DOHH2 (cell line): ENCODE measurements around the gene SCYL3.

Experiments used
- CTCF ChIP-seq: fragments of 200-600 bp; sonication (generic); IDR thresholded peaks from one replicate; pipeline ENCODE4 v1.5.1; 2014; ENCODE audit warnings: antibody characterized with exemption, mild to moderate bottlenecking, low read depth, low read length; ENCODE audit not compliant: poor library complexity, severe bottlenecking
- EZH2phosphoT487 ChIP-seq: fragments of 200-600 bp; sonication (generic); IDR thresholded peaks from 2 replicates; pipeline ENCODE4 v1.6.1; 2017; ENCODE audit warnings: borderline replicate concordance, mild to moderate bottlenecking, antibody characterized with exemption, low read length, moderate library complexity, mixed read lengths

DNA sequence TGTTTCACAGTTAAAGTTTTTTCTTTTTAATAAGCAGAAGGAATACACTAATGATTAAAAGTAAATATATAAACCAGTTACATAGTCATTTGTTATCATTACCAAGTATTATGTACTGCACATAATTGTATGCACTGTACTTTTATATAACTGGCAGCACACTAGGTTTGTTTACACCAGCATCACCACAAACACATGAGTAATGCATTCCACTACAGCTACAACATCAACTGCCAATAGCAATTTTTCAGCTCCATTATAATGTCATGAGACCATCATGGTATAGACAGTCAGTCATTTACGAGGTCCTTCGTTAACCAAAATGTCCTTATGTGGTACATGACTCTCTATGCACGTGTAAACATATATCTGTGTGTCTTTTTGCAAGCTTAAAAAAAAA is 35.2 kb downstream of the SCYL3 start:
- no peak for TF ChIP-seq CTCF
- no peak for TF ChIP-seq EZH2phosphoT487
